ENCODE data around the gene TOP3B. TPM values are rescaled to one million over a fixed set of nuclear protein-coding genes. Genes with fewer than 3 reads are reported as not detected.
"Not testable (repeated sequence)": the region's sequence is repeated elsewhere in the genome, so short reads cannot be mapped to it uniquely, and the experiment has no call there.

The TOP3B gene
- total and polyA plus RNA-seq, 5 experiments from 2014 or later, result 9.6 to 70.5 (median 18.3) TPM

DNA sequence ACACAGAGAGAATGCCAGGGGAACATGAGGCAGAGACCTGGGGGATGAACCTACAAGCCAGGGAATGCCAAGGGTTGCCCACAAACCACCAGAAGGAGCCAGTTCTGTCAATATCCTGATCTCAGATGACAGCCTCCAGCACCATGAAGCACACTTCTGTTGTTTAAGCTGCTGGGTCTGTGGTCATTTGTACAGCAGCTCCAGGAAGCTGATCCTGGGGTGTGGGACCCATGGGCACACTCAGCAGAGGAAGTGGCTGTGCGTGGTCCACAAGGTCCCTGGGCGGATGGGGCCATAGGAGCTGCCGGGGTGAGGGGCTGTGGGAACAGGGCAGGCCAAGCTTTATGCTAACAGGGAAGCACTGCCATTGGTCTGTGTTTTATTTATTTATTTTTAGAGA is 42.1 kb downstream of the TOP3B start:
- no peaks in the 10 kb centered on the region for H3K27me3 Mint-ChIP-seq
- no peak for DNase-seq
- H3K36me3 Mint-ChIP-seq, result peaks cover 0 to 20% (median 2%) of the 10 kb centered on the region in 3 donors
- H3K4me3 Mint-ChIP-seq, result no peak overlapping the region
- ATAC-seq, result no peak
- H3K4me1 Mint-ChIP-seq, result peaks cover 25 to 59% (median 41%) of the 10 kb centered on the region in 4 donors
- POLR2A ChIA-PET, result interaction anchor here (2.2 kb wide), 1 partner anchor 12 kb away, joined by 7 read pairs; the partner anchor contains the start of gene PPM1F
- peak overlapping the region in 3 of 10 donors; percentile 60 to 86 (median 72) for H3K27ac Mint-ChIP-seq
- no peaks in the 10 kb centered on the region for H3K9me3 Mint-ChIP-seq

DNA sequence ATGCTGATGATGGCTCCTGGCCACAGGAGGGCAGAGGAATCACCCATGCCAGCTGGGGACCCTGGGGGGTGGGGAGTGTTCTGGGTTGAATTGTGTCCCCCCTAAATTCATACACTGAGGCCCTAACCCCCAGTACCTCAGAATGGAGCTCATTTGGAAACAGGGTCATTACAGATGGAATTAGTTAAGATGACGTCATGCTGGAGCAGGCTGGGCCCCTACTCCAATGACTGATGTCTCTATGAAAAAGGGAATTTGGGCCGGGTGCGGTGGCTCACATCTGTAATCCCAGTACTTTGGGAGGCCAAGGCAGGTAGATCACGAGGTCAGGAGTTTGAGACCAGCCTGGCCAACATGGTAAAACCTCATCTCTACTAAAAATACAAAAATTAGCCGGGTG is 42.7 kb downstream of the TOP3B start:
- Mint-ChIP-seq H3K27ac (peak overlapping the region in 5 of 10 donors; percentile 43 to 86 (median 60)), H3K4me3 (peak overlapping the region in 1 of 10 donors; percentile 45), H3K36me3 (peaks cover 0 to 22% (median under 1%) of the 10 kb centered on the region in 3 donors), H3K4me1 (peaks cover 25 to 59% (median 41%) of the 10 kb centered on the region in 4 donors)
- POLR2A ChIA-PET, result interaction anchor here (0.6 to 3.8 kb wide), 3 partner anchors 13 to 282 kb away, joined by 5 to 16 read pairs (median 7); partner anchors contain the start of gene PPM1F
- not testable (repeated sequence) for DNase-seq, ATAC-seq, H3K27me3 Mint-ChIP-seq, H3K9me3 Mint-ChIP-seq

DNA sequence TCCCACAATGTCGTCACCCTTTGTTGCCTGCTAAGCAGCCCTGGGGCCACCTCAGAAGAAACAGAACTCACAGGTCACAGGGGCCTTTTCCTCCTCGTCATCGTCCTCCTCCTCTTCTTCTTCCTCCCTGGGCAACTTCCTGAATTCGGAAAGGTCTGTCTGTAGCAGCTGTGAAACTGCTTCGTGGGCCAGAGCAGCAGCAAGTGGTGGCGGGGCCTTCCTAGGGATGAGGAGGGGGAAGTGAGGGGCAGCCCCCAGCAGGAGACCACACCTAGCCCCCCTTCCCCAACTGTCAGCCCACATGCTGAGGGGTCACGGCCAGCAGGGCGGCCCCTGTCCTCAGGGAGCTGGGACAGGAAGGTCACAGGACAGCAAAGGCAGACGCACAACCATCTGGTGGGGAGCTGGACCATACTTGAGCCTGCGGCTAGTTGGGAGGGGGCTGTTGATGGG is 43.1 kb downstream of the TOP3B start:
- no peaks in the 10 kb centered on the region for H3K9me3 Mint-ChIP-seq
- peak in 1 of 10 donors; percentile 49 for DNase-seq
- H3K27me3 Mint-ChIP-seq, result no peaks in the 10 kb centered on the region
- no peak for ATAC-seq
- peak overlapping the region in 6 of 10 donors; percentile 22 to 89 (median 79) for H3K4me3 Mint-ChIP-seq
- POLR2A ChIA-PET, result interaction anchor here (0.6 to 3.8 kb wide), 2 partner anchors 14 to 281 kb away, joined by 5 to 16 read pairs; partner anchors contain the start of gene PPM1F
- H3K36me3 Mint-ChIP-seq, result peaks cover 0 to 24% (median 2%) of the 10 kb centered on the region in 3 donors
- peak overlapping the region in 9 of 10 donors; percentile 3 to 90 (median 84) for H3K27ac Mint-ChIP-seq
- peaks cover 25 to 59% (median 40%) of the 10 kb centered on the region in 4 donors for H3K4me1 Mint-ChIP-seq

DNA sequence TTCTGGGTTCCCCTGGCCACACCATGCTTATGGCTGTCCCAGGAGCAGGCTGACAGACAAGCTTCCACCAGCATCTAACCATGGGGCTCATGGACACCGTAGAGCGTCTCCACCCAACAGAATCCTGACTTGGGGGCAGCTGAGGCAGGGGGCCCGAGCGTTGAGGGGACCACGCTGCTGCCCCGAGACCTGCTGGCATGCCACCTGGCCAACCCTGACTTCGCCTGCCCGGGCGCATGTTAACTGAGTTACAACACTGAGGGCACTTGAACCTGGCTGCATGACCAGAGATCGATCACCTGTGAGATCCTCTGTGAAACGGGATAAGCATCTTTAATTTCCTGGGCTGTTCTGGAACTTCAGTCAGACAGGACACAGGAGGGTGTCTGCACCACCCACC is 43.7 kb downstream of the TOP3B start:
- Mint-ChIP-seq H3K27me3 (no peaks in the 10 kb centered on the region), H3K36me3 (peaks cover 0 to 22% (median 2%) of the 10 kb centered on the region in 3 donors), H3K4me1 (peaks cover 23 to 59% (median 38%) of the 10 kb centered on the region in 4 donors), H3K4me3 (peak overlapping the region; percentile 75 to 89 (median 84)), H3K27ac (peak overlapping the region in 9 of 10 donors; percentile 28 to 92 (median 88)), H3K9me3 (no peaks in the 10 kb centered on the region)
- ATAC-seq (no peak), DNase-seq (peak in 1 of 10 donors; percentile 31)
- POLR2A ChIA-PET, result interaction anchor here (1.6 to 3.8 kb wide), 2 partner anchors 14 to 72 kb away, joined by 4 to 16 read pairs; partner anchors contain the start of genes MAPK1 and PPM1F

DNA sequence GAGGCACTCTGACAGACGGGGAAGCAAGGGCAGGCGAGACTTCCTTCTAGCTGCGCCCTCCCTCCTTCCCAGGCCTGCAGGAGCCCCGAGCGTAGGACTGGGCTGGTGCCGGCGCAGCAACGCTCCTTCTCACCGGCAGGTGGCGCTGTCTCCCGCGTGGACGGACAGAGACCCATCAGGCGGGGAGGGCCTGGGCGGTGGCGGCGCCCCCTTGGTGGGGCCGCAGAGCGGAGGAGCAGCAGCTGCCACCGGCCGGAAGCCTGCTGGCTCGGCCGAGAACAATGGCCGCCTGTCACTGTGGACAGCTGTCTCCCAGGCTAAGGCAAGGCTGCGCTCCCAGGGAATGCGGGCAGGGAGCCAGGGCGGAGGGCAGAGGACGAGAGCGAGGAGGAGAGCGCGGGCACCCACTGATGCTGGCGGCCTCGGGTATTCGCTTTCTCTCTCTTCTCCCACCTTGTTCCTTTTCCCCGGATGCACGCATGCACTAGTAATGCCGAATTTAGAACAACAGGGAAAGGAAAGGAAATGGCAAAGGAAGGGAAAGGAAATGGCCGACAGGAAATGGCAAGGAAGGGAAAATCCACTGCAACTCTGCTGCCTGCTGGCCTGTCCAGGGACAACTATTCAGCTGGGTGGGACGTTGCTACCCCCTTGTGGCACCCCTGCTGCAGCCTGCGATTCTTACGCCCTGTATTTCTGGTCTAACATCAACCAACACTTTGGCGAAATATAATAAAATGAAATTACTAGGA is 44.3 kb downstream of the TOP3B start:
- peak; percentile 80 to 96 (median 89) for DNase-seq
- POLR2A ChIA-PET, result interaction anchor here (0.6 to 3.8 kb wide), 4 partner anchors 10 to 71 kb away, joined by 3 to 16 read pairs (median 5); partner anchors contain the start of genes MAPK1 and PPM1F
- Mint-ChIP-seq H3K4me1 (peaks cover 23 to 59% (median 37%) of the 10 kb centered on the region in 4 donors), H3K36me3 (peaks cover 0 to 18% (median 2%) of the 10 kb centered on the region in 3 donors), H3K27ac (peak overlapping the region; percentile 72 to 92 (median 88)), H3K4me3 (peak overlapping the region; percentile 75 to 89 (median 84)), H3K9me3 (no peaks in the 10 kb centered on the region), H3K27me3 (no peaks in the 10 kb centered on the region)
- ATAC-seq, result peak; percentile 98 to 99

DNA sequence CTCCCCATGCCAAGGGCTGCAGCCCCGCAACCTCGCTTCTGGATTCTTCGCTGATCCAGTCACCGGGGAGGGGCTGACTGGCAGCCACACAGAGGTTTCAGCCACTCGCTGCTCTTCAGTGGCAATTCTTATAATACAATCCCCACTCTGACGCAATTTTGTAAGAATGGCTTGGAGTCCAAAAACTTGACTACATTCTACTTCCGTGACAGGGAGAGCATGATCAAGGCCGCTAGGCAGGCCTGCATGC is 44.8 kb downstream of the TOP3B start:
- no peak for ATAC-seq
- Mint-ChIP-seq H3K4me3 (peak overlapping the region; percentile 75 to 89 (median 84)), H3K27me3 (no peaks in the 10 kb centered on the region), H3K9me3 (no peaks in the 10 kb centered on the region), H3K36me3 (peaks cover 0 to 22% (median 5%) of the 10 kb centered on the region in 3 donors), H3K27ac (peak overlapping the region; percentile 72 to 92 (median 87)), H3K4me1 (peaks cover 21 to 56% (median 34%) of the 10 kb centered on the region in 4 donors)
- no peak for DNase-seq
- POLR2A ChIA-PET, result interaction anchor here (0.9 to 3.8 kb wide), 3 partner anchors 11 to 70 kb away, joined by 3 to 16 read pairs (median 4); partner anchors contain the start of genes MAPK1 and PPM1F

DNA sequence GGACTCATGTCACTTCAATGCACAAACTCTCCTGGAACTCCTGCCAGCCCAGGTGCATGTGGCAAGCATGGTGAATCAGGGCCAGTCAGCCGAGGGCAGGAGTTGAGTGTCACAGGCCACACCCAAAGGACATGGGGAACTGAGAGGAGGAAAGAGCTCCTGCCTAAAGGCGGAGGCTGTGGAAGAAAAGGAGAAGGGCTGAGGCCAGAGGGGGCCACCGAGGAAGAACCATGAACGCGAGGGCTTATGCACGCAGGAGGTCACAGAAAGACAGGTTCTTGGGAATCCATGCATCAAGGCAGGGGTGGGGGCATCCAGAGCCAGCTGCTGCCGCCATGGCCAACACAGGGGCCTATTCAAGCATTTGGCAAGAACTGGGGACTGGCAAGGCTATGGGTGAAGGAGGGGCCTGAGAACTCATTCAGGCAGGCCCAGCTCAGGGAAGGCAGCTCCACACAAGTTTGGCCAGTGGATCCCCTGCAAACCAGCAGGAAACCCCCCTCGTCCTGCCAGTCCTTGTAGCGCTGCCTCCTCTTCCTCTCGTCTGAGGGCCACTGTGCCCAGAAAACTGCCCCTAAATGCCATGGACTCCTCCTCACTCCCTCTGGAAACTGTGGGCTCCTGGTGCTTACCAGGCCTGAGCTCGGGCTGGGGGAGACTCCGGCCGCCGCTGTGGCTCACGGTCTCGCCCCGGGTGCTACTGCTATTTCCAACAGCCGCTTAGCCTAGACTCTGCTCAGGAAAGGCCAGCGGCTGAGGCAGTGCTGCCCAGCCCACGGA is 45.4 kb downstream of the TOP3B start:
- ATAC-seq (no peak), DNase-seq (peak in 1 of 10 donors; percentile 51)
- Mint-ChIP-seq H3K4me3 (peak overlapping the region in 6 of 10 donors; percentile 45 to 89 (median 80)), H3K9me3 (no peaks in the 10 kb centered on the region), H3K27me3 (no peaks in the 10 kb centered on the region), H3K36me3 (peaks cover 0 to 26% (median 8%) of the 10 kb centered on the region in 3 donors), H3K4me1 (peaks cover 19 to 52% (median 30%) of the 10 kb centered on the region in 4 donors), H3K27ac (peak overlapping the region in 8 of 10 donors; percentile 47 to 90 (median 82))
- POLR2A ChIA-PET, result interaction anchor here (1.6 to 3.8 kb wide), 2 partner anchors 16 to 70 kb away, joined by 4 to 16 read pairs; partner anchors contain the start of genes MAPK1 and PPM1F

DNA sequence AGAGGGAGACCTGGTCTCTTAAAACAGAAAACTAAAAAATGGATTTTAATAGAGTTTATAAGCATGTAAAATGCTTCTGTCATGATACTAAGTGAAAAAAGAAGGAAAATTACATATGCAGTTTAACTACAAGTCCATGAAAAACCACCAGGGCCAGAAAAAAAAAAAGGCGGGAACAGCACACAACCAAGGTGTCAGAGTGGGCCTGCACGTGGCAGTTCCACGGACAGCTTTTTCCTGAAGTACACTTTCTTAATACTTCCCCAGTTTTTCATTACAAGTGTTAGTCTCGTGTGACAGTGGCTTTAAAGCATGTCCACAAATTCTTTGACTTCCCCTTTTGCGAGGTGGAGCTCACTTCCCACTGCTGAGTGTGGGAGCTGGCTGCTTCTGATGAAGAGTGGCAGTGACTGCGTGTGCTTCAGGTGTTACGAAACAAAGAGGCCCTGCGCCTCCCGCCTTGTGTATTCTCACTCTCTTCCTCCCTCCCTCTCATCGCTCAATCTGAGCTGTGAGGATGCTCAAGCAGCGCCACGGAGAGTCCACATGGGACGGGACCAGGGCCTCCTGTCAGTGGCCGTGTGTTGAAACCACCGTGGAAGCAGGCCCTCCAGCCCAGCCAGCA is 46.3 kb downstream of the TOP3B start:
- Mint-ChIP-seq H3K27ac (peak overlapping the region in 2 of 10 donors; percentile 46 to 81), H3K4me3 (peak overlapping the region in 1 of 10 donors; percentile 5), H3K27me3 (no peaks in the 10 kb centered on the region), H3K9me3 (no peaks in the 10 kb centered on the region), H3K36me3 (peaks cover 0 to 24% (median 8%) of the 10 kb centered on the region in 3 donors), H3K4me1 (peaks cover 17 to 44% (median 24%) of the 10 kb centered on the region in 4 donors)
- POLR2A ChIA-PET, result interaction anchor here (3.8 kb wide), 1 partner anchor 17 kb away, joined by 16 read pairs; the partner anchor contains the start of gene PPM1F
- ATAC-seq (no peak), DNase-seq (peak in 1 of 10 donors; percentile 4)

DNA sequence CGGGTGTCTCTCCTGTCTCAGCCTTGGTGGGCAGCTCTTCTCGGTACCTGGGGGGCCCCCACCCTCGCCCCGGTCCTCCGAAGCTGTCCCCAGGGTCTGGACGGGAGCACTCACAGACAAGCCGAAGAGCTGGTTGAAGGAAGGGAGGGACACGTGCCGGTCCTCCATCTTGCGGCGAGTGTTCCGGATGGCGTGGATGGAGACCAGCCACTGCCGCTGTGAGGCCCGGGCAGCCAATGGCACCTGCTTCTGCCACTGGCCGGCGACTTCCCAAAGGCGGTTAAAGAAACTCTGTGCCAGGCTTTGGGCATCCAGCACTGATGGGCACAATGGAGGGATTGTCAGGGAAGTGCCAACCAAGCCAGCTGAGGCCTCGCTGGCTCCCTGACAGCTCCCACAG is 48.7 kb downstream of the TOP3B start:
- Mint-ChIP-seq H3K4me3 (no peak overlapping the region), H3K4me1 (peaks cover 16 to 27% (median 20%) of the 10 kb centered on the region in 4 donors), H3K27ac (no peak overlapping the region), H3K9me3 (no peaks in the 10 kb centered on the region), H3K36me3 (peaks cover 0 to 38% (median 17%) of the 10 kb centered on the region in 3 donors), H3K27me3 (no peaks in the 10 kb centered on the region)
- POLR2A ChIA-PET, result no interaction called here
- ATAC-seq (no peak), DNase-seq (no peak)

DNA sequence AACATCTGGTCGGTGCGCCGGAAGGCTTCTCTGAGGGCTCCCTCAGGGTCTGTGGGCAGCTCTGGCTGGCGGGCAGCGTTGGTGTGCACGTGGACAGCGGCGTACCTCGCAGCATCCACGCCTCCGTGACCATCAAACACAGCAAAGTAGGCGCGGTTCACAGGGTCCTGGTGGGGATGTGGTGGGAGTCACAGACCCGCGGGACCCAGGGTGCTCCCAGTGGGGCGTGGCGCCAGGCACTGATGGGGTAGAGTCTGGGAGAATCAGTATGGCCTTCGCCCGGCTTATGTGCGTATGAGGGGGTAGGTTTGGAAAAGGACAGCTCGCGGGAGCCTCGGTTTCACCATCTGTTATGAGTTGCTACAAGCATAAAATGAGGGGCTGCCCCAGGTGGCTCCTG is 49.2 kb downstream of the TOP3B start:
- Mint-ChIP-seq H3K27ac (no peak overlapping the region), H3K4me3 (no peak overlapping the region), H3K4me1 (peaks cover 15 to 22% (median 16%) of the 10 kb centered on the region in 4 donors), H3K27me3 (no peaks in the 10 kb centered on the region), H3K36me3 (peaks cover 0 to 43% (median 21%) of the 10 kb centered on the region in 3 donors), H3K9me3 (no peaks in the 10 kb centered on the region)
- no peak for DNase-seq
- ATAC-seq, result no peak
- POLR2A ChIA-PET, result no interaction called here

DNA sequence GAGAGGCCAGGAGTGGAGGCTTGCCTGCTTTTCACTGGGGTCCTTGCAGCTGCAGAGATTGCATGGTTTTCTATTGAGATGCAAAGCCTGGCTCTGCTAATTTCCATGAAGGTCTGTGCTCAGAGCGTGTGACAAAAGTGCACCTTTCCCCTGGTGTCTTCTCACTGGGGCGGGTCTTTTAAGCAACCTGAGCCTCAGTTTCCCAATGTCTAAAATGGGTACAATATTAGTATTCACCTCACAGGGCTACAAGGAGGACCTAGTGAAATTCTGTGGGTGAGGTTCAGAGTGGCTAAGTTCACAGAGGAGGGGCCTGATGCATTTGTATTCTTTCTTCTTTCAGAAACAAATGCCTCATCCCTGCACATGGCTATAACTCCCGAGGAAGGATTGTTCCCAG is 50.2 kb downstream of the TOP3B start:
- H3K9me3 Mint-ChIP-seq, result no peaks in the 10 kb centered on the region
- DNase-seq (no peak), ATAC-seq (no peak)
- POLR2A ChIA-PET, result no interaction called here
- no peaks in the 10 kb centered on the region for H3K27me3 Mint-ChIP-seq
- H3K4me3 Mint-ChIP-seq, result no peak overlapping the region
- H3K36me3 Mint-ChIP-seq, result peaks cover 0 to 44% (median 22%) of the 10 kb centered on the region in 3 donors
- H3K27ac Mint-ChIP-seq, result no peak overlapping the region
- H3K4me1 Mint-ChIP-seq, result peaks cover 5 to 12% (median 8%) of the 10 kb centered on the region in 4 donors

DNA sequence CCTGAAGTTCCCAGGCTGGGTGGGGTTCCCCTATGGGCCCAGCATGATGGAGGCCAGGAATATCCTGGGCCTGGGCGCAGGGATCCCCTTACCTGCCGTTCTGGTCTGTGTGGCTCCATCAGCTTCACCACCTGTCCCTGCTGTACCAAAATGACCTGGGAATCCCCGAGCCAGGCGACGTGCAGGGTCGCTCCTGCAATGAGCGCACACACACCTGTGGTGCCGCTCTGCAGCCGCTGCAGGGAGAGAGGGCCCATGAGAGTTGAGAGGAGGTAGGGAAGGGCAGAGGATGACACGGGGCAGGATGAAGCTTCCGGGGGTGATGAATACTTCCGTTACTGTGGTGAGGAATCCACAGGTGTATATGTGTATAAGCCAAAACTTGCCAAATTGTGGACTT is 51.5 kb downstream of the TOP3B start:
- Mint-ChIP-seq H3K4me1 (peaks cover 0 to 3% (median 1%) of the 10 kb centered on the region in 4 donors), H3K9me3 (no peaks in the 10 kb centered on the region), H3K27ac (peak overlapping the region in 1 of 10 donors; percentile 15), H3K4me3 (no peak overlapping the region), H3K27me3 (no peaks in the 10 kb centered on the region), H3K36me3 (peaks cover 0 to 48% (median 22%) of the 10 kb centered on the region in 3 donors)
- ATAC-seq (no peak), DNase-seq (no peak)
- POLR2A ChIA-PET, result no interaction called here

Measured in naive thymus-derived CD8-positive, alpha-beta T cell (primary cell).